Left cardiac atrium (tissue), 4 donors: ENCODE results near the gene CD70. TPM values are rescaled to one million over a fixed set of nuclear protein-coding genes. Genes with fewer than 3 reads are reported as not detected.
"Not testable (repeated sequence)": the region's sequence is repeated elsewhere in the genome, so short reads cannot be mapped to it uniquely, and the experiment has no call there.

Source experiments
- ATAC-seq, 2 donors: fragments of 200-7000 bp; cut with Tn5 transposase; one replicate each; pipeline ENCODE4 v1.9.1; 2020; ENCODE audit warnings: mild to moderate bottlenecking in 2 of 2, moderate library complexity in 2 of 2
- DNase-seq: peaks from one replicate; pipeline ENCODE4 v3.0.0-alpha.2; 2020
- intact Hi-C, 2 donors: fragments of 100-400 bp; cut with DNase I; formaldehyde crosslinking; loops; one replicate each; pipeline versions ENCODE4 v1.14.1 to v1.15.1; 2022 to 2023
- long read RNA-seq: library from polyadenylated mRNA; unstranded; transcript quantifications from one replicate; pipeline ENCODE4 v2.0.0, GENCODE V29; 2021
- total RNA-seq, 2 donors: library from RNA; stranded (reverse); fragmentation: NEBNext Ultra II Directional; extraction: Animal tissue kit (Norgen Biotek cat#: 25700); gene quantifications; one replicate each; pipeline ENCODE4 v1.2.1, GENCODE V29; 2021
- donor health status: DM: no; HTN: yes; CAD: no.
- donor health status: DM: no; HTN: yes; CAD: no; lungs with severe emphysema.
- donor health status: DM: yes; HTN: yes; CAD: no.
- donor health status: Dilated cardiomyopathy.

The CD70 gene, protein sequence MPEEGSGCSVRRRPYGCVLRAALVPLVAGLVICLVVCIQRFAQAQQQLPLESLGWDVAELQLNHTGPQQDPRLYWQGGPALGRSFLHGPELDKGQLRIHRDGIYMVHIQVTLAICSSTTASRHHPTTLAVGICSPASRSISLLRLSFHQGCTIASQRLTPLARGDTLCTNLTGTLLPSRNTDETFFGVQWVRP
- total RNA-seq, result not detected
- long read RNA-seq, result 0 reads

DNA sequence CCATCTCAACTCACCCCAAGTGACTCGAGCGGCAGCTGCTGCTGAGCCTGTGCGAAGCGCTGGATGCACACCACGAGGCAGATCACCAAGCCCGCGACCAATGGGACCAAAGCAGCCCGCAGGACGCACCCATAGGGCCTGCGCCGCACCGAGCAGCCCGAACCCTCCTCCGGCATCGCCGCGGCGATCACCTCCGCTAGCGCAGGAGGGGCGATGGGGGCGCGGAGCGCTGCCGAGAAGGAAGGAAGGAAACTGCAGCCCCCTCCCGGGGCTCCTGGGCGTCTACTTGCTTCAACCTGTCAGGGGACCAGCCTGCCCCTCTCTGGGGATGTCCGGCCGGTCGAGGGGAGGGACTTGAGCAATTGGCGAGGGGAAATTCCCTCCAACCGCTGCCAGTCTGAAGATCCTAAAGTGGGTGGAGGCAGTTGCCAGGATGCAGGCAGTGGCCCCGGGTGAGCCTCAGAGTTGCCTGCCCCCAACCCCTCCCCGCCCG, at the start of gene CD70:
CD70 (minus strand) TSS at position 324 of the 493 bp plus-strand sequence; CDS start at position 176, 148 bp downstream.
- intact Hi-C loops, result no loop called here
- DNase-seq (no peak), ATAC-seq (peak in 1 of 2 donors; percentile 55)

DNA sequence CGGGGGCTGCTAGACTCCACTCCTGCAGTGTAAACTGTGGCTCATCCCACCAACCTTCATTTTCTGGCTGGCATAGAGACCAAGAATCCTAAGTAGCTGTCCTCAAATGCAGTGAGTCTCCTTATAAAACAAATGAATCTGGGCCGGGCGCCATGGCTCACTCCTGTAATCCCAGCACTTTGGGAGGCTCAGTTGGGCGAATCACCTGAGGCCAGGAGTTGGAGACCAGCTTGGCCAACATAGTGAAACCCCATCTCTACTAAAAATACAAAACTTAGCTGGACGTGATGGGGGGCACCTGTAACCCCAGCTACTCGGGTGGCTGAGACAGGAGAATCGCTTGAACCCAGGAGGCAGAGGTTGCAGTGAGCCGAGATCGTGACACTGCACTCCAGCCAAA, 49.4 kb upstream of the CD70 start:
- intact Hi-C loops, ATAC-seq, DNase-seq: not testable (repeated sequence)

DNA sequence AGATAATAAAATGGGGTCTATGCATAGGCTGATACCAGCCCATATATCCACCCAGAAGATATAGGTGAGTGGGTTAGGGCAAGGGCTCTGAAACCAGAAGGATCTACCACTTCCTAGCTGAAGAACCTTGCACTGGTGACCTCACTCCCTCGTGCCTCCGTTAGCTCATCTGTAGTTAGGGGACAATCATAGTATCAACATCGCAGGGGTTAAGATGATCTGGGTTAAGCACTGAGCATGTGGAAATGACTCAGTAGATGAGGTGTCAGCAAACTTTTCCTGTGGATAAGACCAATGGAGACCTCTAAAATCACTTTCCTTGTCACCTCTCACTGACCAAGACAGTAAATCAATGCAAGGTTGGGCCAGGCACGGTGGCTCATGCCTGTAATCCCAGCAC, 48.5 kb upstream of the CD70 start:
- no peak for DNase-seq
- ATAC-seq, result no peak
- intact Hi-C loops, result loop anchor here (10.0 kb wide), 2 partner anchors 125 to 225 kb away; partner anchors contain the start of gene SH2D3A (in 1 of the 2)

DNA sequence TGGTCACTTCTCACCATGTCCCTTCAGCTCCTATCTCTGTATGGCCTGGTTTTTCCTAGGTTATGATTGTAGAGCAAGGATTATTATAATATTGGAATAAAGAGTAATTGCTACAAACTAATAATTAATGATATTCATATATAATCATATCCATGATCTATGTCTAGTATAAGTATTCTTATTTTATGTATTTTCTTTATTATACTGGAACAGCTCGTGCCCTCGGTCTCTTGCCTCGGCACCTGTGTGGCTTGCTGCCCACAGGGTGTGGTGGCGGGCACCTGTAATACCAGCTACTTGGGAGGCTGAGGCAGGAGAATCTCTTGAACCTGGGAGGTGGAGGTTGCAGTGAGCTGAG, 42.5 kb upstream of the CD70 start:
- not testable (repeated sequence) for ATAC-seq, DNase-seq
- intact Hi-C loops, result loop anchor here (2.0 to 10.0 kb wide), 5 partner anchors 116 to 231 kb away; partner anchors contain the start of gene SH2D3A (in 1 of the 2)

DNA sequence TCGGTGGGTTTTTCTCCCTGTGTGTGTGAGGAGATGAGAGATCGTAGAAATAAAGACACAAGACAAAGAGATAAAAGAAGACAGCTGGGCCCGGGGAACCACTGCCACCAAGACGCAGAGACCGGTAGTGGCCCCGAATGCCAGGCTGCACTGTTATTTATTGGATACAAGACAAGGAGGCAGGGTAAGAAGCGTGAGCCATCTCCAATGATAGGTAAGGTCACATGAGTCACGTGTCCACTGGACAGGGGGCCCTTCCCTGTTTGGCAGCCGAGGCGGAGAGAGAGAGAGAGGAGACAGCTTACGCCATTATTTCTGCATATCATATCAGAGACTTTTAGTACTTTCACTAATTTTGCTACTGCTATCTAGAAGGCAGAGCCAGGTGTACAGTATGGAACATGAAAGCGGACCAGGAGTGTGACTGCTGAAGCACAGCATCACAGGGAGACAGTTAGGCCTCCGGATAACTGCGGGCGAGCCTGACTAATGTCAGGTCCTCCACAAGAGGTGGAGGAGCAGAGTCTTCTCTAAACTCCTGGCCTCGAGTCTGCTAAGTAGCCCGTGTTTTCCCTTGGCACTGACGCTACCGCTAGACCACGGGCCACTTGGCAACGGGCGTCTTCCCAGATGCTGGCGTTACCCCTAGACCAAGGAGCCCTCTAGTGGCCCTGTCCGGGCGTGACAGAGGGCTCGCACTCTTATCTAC, 42.0 kb upstream of the CD70 start:
- peak; percentile 71 for DNase-seq
- intact Hi-C loops, result loop anchor here (2.0 to 10.0 kb wide), 5 partner anchors 116 to 232 kb away; partner anchors contain the start of gene SH2D3A (in 1 of the 2)
- not testable (repeated sequence) for ATAC-seq

DNA sequence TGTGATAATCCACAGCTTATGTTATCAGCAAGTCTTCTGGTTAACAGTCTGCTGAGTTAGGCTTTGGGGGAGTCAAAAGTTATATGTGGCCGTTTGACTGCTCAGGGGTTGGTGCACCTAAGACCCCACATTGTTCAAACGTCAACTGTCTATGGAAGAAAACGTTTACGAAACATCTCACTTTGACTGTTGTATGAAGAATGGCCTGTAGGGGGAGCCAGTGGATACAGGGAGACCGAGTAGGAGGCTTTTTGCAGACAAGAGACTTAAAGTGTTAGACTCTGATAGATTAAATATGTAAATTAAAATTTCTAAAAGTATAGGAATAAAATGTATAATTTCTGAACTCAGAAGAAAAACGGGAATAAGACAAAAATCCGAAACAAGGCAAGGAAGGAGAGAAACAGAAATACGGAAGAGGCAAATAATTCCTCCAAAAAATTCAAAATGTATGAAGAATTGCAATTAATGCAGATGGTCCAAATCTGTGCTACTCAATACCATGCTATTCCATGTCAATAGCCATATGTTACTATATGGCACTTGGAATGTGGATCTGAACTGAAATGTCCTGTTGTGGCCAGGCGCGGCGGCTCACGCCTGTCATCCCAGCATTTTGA, 41.2 kb upstream of the CD70 start:
- peak; percentile 44 to 66 for ATAC-seq
- intact Hi-C loops, result loop anchor here (2.0 to 10.0 kb wide), 5 partner anchors 115 to 233 kb away; partner anchors contain the start of gene SH2D3A (in 1 of the 2)

DNA sequence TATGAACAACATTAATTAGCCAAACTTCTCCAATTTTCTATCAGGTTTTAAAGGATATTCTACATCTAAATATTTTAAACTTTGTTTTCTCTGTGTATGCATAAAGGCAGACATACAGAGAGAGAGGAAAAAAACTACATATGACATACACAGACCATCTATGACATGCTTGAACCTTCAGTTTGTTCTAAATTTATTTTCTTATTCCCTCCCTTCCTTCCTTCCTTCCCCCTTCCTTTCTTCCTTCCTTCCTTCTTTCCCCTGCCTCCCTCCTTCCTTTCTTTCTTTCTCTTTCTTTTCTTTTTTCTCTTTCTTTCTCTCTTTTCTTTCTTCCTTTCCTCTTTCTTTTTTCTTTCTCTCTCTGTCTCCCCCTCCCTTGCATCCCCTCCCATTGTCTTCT, 35.8 kb upstream of the CD70 start:
- intact Hi-C loops, result no loop called here
- DNase-seq (no peak), ATAC-seq (no peak)

More for the DNA sequence above, 41.2 kb upstream of the CD70 start:
- DNase-seq, result peak; percentile 58

DNA sequence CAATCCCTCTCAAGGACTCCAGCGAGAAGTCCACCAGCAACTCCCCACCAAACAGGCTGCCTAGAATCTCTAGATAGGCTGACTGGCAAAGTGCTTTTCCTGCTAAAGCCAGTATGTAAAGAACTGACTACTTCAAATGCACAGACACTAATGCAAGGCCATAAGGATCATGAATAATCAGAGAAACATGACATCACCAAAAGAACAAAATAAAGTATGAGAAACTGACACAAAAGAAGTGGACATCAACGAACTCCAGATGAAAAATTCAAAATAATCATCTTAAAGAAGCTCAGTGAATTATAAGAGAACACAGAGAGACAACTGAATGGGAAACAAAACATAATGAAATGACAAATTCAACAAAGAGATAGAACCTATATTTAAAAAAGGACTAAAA, 26.4 kb upstream of the CD70 start:
- intact Hi-C loops, result no loop called here
- ATAC-seq, result no peak
- DNase-seq, result no peak

DNA sequence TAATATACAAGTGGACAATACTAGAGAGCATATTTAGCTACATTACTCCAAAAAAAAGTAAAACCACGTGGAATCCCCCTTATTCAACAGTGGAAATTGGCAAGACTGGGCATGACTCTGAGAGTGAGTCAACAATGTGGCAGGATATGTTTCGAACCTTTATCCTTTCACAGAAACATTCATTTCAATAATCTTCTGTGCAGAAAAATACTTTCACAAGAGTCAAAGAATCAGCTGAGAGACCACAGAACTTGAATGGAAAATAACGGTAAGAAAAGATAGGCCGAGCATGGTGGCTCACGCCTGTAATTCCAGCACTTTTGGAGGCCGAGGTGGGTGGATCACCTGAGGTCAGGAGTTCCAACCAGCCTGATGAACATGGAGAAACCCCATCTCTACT, 25.1 kb upstream of the CD70 start:
- DNase-seq (no peak), ATAC-seq (no peak)
- intact Hi-C loops, result no loop called here

DNA sequence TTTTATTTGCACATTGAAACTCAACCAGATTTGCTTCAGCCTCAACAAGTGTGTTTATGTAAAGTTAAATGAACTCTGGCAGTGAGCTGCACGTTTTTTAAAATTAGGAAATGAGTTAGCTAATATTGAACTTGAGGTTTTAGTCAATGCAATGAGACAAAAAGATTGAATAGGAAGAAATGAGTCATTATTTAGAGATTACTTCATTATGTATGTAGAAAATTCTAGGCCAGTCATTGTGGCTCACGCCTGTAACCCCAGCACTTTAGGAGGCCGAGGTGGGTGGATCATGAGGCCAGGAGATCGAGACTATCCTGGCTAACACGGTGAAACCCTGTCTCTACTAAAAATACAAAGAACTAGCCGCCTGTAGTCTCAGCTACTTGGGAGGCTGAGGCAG, 22.8 kb upstream of the CD70 start:
- DNase-seq (no peak), ATAC-seq (no peak)
- intact Hi-C loops, result no loop called here

DNA sequence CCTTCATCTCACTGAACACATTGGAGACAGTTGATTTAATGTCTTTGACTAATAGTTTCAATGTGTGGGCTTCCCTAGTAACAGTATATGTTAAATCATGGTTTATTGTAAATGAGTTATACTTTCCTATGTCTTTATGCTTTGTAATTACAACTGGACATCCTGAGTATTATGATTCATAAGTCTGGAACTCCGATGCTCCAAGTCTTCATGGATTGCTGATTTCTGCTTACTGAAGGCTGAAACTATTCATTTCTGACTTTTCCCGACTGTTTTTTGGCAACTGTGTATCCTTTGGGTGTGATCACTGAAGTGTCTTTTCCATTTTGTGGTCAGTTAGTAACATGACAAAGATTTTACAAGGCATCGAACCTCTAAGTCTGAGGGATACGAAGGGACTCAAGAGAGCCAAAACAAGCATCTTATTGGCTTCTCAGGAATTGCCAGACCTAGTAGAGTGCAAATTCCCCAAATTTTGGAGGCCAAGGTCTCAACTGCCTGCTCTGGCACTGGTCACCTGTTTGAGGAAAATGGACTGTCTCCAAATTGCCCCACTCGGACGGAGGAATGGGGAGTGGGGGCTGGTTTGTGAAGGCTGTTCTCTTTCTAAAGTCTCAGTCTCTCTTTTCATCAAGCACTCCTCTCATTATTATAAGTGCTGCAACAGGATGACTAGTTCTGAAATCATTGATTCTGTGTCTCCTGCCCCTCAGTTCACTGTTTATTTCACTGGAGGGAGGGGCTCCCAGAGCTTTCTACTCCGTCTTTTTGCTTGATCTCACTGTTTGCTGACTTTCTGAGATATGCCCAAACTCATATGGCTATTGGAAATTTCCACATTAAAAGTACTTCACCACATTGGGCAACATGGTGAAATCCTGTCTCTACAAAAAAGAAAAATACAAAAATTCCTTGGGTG, 20.2 kb upstream of the CD70 start:
- intact Hi-C loops, result no loop called here
- ATAC-seq (peak; percentile 59 to 88), DNase-seq (no peak)

DNA sequence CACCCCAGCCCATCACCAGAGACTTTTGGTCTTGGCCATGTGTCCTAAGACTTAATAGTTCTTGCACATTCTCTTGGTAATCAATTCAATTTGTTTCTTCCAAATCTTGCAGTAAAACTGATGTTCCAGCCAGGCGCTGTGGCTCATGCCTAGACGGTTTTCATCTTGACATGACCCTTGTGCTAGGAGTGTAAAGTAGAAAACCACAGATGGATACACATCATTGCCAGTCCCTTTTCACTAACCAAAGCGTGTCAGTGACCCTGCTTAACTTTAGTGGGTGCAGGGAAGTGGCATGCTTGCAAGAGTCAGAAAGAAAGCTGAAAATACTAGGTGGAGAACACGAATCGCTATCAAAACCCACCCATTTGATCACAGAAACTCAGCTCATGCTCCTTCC, 18.0 kb upstream of the CD70 start:
- no peak for ATAC-seq
- no peak for DNase-seq
- intact Hi-C loops, result no loop called here

DNA sequence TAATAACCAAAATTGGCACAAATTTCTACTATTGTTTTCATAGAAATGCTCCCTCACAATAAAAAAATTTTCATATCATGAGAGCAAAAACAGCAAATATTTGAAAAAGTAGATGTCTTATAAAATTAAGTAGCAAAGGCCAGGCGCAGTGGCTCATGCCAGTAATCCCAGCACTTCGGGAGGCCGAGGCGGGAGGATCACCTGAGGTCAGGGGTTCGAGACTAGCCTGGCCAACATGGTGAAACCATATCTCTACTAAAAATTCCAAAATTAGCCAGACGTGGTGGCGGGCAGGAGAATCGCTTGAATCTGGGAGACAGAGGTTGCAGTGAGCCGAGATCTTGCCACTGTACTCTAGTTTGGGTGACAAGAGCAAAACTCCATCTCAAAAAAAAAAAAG, 17.2 kb upstream of the CD70 start:
- not testable (repeated sequence) for ATAC-seq

DNA sequence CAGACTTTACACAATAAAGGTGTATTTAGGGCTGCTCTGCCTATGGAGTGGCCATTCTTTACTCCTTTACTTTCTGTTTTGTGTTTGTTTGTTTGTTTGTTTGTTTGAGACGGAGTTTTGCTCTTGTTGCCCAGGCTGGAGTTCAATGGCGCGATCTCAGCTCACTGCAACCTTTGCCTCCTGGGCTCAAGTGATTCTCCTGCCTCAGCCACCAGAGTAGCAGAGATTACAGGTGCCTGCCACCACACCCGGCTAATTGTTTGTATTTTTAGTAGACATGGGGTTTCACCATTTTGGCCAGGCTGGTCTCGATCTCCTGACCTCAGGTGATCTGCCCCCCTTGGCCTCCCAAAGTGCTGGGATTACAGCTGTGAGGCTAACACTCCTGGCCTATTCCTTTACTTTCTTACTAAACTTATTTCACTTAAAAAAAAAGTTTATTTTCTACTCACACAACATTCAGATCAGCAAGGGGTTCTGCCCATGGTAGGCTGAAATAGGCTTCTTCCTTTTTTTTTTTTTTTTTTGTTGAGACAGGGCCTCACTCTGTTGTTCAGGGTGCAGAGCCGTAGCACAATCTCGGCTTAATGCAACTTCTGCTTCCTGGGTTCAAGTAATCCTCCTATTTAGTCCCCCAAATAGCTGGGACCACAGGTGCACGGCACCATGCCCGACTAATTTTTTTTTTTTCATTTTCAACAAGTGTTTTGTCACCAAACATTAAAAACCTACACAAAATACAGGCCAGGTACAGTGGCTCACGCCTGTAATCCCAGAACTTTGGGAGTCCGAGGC, 15.5 kb upstream of the CD70 start:
- DNase-seq, ATAC-seq, intact Hi-C loops: not testable (repeated sequence)

More for the DNA sequence above, 17.2 kb upstream of the CD70 start:
- DNase-seq, intact Hi-C loops: not testable (repeated sequence)

DNA sequence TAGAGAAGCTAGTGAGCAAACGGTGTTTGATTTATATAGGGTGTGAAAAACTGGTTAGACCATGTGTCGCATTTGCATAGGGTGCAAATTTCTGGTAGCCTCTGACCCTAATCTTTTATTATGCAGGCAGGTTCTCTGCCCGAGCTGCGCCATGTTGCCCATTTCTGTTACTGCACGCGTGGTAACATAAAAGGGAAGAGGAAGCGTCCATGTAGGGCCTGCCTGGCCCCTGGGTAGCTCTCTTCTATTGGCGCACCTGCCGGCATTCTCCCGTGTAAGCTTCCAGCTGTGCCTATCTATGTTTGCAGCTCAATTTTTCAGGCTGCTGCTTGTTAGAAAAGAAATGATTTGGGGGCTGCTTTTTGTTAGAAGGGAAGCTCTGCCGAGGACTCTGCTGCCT, 14.0 kb upstream of the CD70 start:
- DNase-seq (no peak), ATAC-seq (no peak)
- intact Hi-C loops, result no loop called here

DNA sequence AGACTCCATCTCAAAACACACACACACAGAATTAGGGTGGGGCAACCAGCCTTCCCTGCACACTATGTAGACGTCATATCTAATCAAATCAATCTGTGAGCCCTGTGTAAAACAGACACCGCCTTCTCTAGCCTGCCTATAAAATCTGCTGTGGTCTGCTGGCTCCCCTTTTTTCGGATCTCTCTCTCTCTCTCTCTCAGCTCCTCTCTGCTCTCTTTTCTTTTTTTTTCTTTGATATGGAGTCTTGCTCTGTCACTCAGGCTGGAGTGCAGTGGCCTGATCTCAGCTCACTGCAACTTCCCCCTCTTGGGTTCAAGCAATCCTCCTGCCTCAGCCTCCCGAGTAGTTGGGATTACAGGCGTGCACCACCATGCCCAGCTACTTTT, 11.8 kb upstream of the CD70 start:
- ATAC-seq, result no peak

DNA sequence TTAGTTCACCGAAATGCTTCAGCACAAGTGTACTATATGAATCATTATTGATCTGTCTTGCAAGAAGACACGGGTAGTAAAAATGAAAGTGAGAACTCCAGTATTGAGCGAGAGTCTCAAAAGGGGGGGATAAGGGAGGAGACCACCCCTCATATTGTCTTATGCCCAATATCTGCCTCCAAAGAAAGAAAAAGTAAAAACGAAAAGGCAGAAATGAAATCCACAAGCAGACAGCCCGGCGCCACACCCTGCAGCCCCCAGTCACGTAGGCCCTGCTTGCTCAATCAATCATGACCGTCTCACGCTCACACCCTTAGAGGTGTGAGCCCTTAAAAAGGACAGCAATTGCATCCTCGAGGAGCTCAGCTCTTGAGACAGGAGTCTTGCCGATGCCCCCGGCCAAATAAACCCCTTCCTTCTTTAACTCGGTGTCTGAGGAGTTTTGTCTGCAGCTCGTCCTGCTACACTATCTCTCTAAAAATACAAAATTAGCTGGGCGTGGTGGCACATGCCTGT, 10.6 kb upstream of the CD70 start:
- intact Hi-C loops, ATAC-seq, DNase-seq: not testable (repeated sequence)

More for the DNA sequence above, 11.8 kb upstream of the CD70 start:
- DNase-seq, result no peak
- intact Hi-C loops, result no loop called here
